Pulmonary artery endothelial cell (primary cell): ENCODE results near the gene KLHL21. TPM values are rescaled to one million over a fixed set of nuclear protein-coding genes. Genes with fewer than 3 reads are reported as not detected.
"Not testable (repeated sequence)": the region's sequence is repeated elsewhere in the genome, so short reads cannot be mapped to it uniquely, and the experiment has no call there.

Experiments
- DNase-seq: peaks from one replicate; pipeline ENCODE4 v3.0.0-alpha.2; 2011; ENCODE audit warnings: low read depth, low spot score
- total RNA-seq: library from RNA; depleted of rRNA; stranded (reverse); fragments of >200 nt; gene quantifications from 2 replicates; pipeline ENCODE4 v1.2.3, GENCODE V29; 2014

The KLHL21 gene
- total RNA-seq, 1 donor from 2014 or later, result 25.3 TPM

DNA sequence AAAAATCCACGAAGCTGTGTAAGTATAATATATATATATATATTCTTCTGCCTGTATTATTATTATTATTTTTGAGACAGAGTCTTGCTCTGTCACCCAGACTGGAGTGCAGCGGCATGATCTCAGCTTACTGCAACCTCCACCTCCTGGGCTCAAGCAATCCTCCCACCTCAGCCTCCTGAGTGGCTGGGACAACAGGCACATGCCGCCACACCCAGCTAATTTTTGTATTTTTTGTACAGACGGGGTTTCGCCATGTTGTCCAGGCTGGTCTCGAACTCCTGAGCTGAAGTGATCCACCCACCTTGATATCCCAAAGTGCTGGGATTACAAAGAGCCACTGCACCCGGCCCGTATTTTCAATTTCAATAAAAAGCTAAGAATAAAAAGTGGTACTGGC is 2.7 kb downstream of the KLHL21 start:
- DNase-seq, result not testable (repeated sequence)

DNA sequence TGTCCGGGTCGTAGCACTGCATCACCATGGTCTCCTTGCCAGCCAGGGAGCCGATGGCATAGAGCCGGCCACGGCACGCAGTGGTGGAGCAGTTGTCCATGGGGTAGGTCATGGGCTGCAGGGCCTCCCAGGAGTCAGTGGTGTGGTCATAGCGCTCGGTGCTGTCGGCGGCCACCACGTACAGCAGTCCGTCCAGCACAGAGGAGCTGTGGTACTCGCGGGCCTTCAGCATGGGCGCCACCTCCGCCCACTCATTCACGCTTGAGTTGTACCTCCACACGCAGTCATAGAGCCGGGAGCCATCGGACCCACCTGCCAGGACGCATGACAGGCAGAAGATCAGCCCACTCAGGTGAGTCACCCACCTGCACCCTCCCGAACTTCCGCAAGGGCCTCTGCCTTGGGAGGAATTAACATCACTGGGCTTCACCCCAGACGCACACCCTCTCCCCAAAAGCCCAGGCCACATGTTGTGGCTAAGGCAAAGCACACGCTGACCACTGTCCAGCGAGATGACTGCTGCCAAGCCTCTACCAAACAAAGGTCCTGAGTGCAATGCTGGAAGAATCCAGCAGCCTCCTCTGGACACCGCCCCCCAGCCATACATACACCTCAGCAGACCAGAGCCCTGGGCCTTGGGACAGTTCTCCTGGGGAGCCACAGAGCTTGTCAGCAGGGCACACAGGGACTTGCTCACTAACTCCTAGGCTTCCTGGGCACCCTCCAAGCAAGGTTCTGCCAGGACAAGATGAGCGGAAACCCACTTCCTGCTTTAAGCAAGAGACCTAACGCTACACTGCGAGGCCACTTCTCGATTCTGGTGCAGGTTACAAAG is 3.3 kb downstream of the KLHL21 start:
- no peak for DNase-seq

DNA sequence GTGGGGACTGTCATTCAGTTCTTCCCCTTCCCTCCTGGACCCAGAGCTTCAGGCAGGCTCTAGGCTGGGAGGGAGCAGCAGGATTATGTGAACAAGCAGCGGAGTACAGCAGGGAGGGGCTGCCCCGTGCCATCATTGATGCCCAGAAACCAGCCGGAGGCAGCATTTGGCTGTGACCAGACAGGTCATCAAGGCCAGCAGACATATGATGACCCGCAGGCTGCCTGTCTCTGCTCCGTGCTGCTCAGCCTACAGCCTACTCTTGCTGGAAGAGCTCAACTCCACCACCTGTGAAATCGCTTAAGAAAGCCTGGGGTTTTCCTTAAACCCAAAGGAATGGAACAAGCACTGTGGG is 4.9 kb downstream of the KLHL21 start:
- DNase-seq, result no peak

DNA sequence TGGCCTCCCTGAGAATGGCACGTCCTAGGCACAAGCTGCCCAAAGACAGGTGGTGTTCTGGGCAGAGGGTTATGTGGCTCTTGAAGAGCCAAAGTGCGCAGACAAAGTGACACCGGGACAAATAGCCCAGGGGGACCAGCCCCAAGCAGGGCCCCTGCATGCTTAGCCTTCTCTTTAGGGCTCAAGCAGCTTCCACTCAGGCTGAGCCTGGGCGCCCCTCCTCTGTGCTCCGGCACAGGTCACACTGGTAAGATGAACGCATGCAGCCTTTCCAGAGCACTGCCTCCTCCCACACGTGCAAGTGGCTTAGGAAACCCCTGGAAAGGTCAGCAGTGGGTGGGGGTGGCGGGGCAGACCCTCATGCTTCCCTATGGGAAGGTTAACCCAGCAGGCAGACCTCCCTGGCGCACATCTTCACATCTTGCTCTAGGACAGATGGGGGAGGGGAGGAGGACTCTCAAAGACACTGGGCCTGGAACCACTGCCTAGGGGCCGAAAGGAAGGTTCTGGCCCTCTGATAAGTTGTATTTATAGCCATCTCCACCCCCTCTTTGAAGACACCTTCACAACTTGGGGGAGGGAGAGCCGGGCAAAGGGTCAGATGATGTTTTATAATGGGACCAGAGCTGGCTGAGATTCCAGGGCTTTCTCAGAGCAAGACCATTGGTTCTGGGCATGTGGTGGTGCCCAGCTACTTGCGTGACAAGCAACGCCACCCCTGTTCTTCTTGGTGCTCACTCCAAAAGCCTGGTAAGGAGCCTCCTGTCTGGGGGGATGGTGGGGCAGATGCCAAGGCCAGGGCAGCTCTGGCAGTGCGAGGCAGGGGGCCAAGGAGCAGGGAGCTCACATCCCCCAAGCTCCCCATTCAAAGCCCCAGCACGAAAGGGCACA is 5.5 kb downstream of the KLHL21 start:
- no peak for DNase-seq

DNA sequence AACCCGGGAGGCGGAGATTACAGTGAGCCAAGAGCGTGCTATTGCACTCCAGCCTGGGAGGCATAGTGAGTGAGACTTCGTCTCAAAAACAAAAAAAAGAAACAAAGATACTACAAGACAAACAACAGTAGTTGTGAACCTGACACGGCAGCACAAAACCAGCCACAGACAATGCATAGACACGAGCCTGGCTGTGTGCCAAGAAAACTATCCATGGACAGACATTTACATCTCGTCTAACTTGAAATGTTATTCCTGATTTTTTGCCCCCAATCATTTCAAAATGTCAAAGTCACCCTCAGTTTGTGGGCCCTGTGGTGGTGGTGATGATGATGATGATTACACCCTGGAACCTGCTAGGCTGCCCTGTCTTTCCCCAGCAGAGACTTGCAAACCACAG is 6.3 kb downstream of the KLHL21 start:
- DNase-seq, result no peak

DNA sequence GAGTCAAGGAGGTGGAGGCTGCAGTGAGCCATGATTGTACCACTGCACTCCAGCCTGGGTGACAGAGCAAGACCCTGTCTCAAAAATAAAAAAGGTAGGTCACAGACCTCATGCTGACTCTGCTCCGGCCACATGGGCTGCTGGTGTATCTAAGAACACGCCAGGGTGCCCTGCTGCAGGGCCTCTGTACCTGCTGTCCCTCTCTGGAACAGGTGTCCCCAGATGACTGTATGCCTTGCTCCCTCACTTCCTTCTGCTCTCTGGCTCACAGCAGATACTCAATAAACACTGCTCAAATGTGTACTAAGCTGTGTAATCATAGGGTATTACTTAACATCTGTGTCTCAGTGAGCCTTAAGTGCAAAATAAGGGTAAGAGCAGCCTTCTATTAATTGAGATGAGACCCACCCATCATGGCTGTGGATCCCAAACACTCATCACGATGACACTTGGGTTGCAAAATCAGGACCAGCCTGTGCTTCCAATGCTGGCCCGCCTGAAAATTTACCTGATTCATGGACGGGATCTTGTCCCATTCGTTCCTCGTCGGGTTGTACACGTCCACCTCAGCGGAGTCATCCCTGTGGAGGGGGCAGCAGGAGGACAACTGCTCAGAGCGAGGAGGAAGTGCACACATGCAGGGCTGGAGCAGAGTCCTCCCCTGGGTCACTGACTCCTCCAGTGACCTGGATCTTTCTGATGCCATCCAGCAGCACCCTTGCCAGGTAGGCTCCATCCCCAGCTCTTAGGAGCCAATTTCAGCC is 7.5 kb downstream of the KLHL21 start:
- no peak for DNase-seq

DNA sequence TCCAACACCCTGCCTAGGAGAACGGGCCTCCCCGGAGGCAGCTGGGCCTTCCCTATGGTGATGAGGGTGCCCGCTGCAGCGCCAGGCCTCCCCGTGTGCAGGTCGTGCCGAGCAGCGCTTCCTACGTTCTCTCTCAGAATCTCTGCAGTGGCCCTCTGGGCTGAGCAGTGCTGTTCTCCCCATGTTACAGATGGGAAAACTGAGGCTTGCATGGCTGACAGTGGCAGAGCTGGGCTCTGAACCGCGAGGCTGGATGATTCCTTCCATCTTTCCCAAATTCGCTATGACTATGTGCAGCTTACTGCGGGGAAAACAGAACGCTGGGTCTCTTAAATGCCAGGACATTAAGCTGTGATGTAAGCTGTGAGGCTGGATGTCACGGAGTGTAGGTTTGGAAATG is 8.9 kb downstream of the KLHL21 start:
- no peak for DNase-seq

DNA sequence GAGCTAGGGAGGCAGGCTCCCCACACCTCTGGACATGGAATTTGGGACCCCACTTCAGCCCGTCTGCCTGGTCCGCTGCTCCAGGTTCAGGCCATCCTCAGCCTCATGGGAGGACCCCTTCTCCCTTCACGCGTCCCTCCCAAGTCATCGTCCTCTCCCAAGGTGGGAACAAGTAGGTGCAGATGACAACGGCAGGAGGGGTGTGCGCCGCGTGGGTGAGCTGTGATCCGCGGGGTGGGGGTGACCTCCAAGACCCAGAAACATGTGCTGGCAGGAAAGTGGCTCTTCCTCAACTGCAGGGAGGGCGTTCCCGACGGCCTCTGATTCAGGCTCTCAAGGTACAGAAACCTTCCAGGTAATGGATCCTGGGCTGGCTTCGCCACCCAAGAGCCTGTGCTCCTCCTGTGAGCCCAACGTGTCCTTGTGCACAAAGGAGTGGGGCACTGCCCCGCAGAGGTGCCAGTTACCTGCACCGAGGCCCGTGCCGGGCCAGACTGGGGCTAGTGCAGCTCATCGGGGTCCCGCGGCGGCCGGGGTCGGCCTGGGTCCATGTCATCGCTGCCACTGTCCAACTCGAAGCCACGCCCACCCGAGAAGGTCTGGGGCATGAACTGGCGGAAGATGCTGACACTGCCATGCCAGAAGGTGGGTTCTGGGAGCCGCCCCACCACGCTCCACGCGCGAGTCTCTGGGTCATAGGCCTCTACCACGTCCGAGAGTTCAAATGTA is 9.6 kb downstream of the KLHL21 start:
- no peak for DNase-seq

DNA sequence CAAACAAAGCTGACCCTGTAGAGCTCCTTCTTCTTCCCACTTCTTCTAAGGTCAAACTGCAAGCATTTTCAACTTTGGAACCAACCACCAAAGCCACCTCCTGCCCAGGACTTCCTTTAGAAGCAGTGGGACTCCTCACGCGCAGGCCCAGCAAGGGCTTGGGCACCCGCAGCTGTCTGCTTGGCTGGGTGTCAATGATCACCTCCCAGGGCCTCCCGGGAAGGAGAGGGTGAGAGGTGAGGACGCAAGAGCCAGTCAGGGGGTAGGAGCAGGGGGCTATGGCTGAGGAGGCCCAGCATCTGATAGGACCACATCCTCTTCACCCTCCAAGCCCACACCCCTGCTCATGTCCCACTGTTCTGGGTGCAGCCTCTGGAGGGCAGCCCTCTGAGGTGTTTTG is 10.2 kb downstream of the KLHL21 start:
- no peak for DNase-seq

DNA sequence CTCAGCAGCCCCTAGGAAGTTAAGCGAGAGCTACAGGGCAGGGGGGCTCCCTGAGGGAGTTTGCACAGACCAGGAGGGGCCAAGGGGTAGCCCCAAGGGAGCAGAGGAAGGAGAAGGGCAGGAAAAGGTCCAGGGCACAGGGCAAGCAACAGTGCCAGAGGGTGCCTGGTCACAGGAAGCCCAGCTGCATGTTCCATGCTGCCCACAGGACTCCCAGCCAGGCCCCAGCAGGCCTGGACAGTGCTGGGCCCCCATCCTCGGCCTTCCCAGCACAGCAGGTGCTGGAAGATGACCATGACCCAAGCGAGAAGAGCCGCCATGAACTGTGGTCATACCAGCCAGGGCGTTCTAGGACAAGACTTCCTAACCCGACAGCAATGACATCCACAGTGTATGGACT is 11.0 kb downstream of the KLHL21 start:
- no peak for DNase-seq

DNA sequence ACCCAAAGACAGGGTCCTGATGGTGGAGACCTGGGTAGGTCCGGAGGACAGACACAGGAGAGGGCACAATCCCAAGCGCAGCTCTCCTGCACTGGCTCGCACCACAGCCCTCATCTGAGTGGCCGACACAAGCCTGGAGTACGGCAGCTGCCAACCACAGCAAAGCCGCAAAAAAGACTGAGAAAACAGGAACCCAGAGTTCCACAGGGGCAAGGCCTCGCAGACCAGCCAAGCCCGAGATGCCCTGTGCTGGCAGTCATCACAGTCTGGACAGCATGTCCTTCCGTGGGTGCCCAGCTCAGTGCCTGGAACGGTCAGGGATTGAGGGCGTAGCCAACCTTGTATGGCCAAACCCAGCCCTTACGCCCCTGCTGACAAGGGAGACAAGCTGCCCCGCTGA is 11.4 kb downstream of the KLHL21 start:
- DNase-seq, result no peak

DNA sequence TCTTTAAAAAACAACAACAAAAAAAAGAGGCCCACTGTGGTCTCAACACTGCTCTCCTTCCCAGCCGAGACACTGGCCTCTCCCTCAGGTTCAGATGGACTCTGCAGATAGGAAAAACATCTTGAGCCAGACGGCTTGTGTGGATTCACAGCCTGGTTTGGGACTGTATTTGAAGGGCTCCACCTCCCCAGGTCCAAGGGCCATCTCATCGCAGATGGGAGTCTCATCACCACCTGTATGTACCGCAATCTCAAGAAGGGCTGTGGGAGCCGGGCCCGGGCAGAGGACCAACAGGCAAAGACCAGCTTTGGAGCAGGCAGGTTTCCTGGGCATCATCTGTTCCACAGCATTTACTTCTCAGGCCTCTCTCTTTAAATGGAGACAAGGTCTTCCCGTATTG is 12.6 kb downstream of the KLHL21 start:
- no peak for DNase-seq

DNA sequence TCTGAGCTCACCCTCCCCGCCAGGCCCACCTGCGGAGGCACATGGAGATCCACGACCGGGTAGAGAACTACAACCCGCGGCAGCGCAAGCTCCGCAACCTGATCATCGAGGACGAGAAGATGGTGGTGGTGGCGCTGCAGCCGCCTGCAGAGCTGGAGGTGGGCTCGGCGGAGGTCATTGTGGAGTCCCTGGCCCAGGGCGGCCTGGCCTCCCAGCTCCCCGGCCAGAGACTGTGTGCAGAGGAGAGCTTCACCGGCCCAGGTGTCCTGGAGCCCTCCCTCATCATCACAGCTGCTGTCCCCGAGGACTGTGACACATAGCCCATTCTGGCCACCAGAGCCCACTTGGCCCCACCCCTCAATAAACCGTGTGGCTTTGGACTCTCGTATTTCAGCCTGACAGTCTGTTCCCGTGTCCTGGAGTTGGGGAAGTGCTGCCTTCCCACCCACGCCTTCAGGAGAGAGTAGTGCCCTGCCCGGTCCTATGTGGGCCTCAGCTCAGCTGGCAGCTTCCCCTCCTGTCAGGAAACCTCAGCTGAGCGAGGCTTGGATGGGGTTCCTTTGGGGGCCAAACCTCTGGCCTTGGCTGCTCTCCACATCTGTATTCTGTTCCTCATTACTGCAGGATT is 13.7 kb downstream of the KLHL21 start:
- no peak for DNase-seq

DNA sequence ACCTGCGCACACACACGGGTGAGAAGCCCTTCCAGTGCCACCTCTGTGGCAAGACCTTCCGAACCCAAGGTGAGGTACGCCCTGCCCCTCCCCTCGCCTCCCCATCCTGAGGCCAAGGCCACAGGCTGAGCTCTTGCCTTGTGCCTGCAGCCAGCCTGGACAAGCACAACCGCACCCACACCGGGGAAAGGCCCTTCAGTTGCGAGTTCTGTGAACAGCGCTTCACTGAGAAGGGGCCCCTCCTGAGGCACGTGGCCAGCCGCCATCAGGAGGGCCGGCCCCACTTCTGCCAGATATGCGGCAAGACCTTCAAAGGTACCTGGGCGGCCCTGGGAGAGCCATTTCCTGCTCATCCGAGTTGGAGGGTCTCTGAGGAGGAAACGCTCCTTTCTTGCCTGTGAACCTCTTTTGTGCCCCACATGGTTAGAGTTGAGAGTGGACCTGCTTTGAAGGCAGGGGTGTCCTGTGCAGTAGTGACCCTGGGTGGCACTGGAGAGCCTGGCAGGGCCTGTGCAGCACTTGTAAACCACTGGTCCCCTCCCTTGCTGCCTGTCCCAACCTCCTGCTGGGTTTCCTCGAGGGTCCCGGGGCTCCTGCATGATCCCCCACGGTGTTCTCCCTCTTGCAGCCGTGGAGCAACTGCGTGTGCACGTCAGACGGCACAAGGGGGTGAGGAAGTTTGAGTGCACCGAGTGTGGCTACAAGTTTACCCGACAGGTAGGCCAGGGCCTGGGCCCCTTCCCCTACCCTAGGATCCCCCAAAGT is 14.4 kb downstream of the KLHL21 start:
- no peak for DNase-seq

DNA sequence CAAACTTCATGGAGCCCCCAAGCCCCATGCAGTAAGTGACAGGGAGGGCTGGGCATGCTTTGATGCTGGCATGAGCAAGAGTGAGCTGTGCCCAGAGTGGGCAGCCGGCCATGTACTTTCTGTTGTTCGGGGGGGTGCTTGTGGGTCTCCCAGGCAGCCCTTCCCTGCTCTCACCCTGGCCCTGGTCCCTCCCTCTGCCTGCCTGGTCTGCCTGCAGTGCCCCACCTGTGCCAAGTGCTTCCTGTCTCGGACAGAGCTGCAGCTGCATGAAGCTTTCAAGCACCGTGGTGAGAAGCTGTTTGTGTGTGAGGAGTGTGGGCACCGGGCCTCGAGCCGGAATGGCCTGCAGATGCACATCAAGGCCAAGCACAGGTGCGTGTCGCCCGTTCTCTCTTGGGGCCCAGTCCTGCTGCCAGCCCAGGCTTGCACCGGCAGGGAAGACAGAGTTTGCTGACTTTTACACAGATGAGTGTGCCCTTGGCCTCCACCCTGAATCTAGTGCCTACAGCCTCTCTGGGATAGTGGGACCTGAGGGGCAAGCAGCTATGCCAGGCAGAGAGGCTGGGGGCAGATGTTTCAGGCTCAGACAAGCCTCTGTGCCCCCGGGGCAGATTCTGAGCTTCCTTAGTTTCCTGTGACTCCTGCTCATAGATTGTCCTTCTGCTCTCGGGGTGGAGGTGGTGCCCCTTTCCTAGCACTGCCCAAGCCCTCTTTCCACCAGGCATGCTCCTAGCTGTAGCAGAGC is 15.2 kb downstream of the KLHL21 start:
- DNase-seq, result no peak

DNA sequence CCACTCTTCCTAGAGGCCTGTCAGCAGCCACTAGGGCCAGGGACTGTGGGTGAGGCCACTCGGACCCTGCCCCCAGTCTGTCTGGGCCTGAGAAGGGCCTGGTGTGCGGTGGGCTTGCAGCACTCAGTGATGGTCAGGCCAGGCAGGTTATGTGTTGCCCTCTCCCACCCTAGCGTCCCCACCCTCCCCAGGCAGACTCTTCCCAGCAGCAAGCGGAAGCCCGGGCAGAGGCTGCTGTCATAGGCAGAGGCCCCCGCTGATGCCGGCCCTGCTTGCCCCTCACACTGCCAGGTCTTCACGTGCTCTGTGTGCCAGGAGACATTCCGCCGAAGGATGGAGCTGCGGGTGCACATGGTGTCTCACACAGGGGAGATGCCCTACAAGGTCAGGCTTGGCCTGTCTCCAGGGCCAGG is 16.3 kb downstream of the KLHL21 start:
- DNase-seq, result no peak

DNA sequence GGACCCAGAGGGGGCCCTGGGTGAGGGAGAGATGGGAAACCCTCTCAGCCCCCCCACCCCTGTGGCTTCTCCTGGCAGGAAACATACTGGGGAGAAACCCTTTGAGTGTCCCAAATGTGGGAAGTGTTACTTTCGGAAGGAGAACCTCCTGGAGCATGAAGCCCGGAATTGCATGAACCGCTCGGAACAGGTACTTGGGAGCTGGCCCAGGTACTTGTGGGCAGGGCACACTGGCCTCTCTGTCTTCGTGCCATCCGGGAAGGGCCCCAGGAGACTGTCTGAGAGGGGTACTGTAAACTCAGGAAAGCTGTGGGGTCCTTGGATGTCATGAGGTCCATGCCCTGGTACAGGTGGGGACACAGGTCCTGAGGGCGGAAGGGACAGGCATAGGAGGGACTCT is 16.8 kb downstream of the KLHL21 start:
- no peak for DNase-seq

DNA sequence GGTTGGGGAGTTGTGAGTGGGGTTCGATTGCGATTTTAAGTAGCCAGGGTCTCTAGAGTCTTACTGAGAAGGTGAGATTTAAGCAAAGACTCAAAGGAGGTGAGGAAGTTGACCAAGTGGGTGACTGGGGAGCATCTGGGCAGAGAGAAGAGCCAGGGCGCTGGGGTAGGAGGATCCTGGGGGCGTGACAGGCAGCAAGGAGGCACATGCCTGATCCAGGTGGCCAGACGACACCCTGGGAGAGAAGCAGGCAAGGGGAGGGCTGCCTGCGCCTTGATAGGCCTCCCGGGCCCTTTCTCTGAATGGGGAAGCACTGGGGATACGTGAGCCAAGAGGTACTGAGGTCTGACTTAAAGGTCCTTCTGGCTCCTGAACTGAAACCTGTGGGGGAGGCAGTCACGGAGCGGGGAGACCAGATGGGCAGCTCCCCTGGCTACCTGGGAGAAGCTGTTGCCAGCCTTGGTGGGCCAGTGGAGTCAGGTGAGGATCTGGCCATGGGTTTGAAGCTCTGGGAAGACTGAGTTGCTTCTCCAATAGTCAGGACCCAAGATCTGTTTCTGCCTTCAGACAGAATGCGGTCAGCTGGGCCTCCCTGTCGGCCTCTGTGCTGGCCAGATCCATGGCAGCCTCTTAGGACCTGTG is 17.5 kb downstream of the KLHL21 start:
- no peak for DNase-seq
